C4-2B (cell line): Measurements from ENCODE around the gene MRTFB.
A peak's percentile ranks its signal among the peaks of the same experiment; 100 is the strongest.

Source experiments
- H3K27ac ChIP-seq: fragments of 450-650 bp; 2 replicates; pipeline ENCODE4 v1.5.1; 2017
- CTCF ChIP-seq: fragments of 450-650 bp; conservative IDR thresholded peaks from 2 replicates; pipeline ENCODE4 v1.5.1; 2017; ENCODE audit warnings: mild to moderate bottlenecking
- ZFX ChIP-seq: fragments of 450-650 bp; IDR thresholded peaks from 2 replicates; pipeline ENCODE4 v1.6.1; 2017

The MRTFB gene

DNA sequence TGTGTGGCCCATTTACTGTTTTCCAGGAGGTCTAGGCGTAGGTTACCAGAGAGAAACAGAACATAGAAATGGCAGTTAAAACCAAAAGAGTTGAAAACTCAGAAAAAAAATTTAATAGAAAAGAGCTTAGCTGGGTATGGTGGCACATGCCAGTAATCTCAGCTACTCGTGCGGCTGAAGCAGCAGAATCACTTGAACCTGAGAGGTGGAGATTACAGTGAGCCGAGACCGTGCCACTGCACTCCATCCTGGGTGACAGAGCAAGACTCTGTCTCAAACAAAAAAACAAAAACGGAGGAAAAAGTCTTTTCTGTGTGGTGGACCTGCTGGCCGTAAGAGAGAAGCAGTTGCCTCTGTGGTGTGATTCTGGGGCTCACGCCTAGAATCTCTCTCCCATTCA lies 35.8 kb downstream of the MRTFB start:
- TF ChIP-seq CTCF (no peak), ZFX (no peak)
- H3K27ac ChIP-seq: no peak overlapping the region

- no peak overlapping the region for H3K27ac ChIP-seq
- TF ChIP-seq ZFX (no peak), CTCF (no peak)
These were observed 38.1 kb downstream of the MRTFB start for GRCh38 chr16:14109077-14109775.

- TF ChIP-seq CTCF: no peak
- H3K27ac ChIP-seq: no peak overlapping the region
These were observed 38.9 kb downstream of the MRTFB start for GRCh38 chr16:14109782-14110727.

- no peak for TF ChIP-seq CTCF
- TF ChIP-seq ZFX: no peak
- no peak overlapping the region for H3K27ac ChIP-seq
These were observed 39.7 kb downstream of the MRTFB start for GRCh38 chr16:14110728-14111251.

GRCh38 chr16:14111713-14112538 lies 40.8 kb downstream of the MRTFB start:
- no peak for TF ChIP-seq ZFX
- no peak for TF ChIP-seq CTCF
- 0 out of 2 replicates have a peak overlapping the region, but pooled peaks have one; percentile 2 for H3K27ac ChIP-seq

DNA sequence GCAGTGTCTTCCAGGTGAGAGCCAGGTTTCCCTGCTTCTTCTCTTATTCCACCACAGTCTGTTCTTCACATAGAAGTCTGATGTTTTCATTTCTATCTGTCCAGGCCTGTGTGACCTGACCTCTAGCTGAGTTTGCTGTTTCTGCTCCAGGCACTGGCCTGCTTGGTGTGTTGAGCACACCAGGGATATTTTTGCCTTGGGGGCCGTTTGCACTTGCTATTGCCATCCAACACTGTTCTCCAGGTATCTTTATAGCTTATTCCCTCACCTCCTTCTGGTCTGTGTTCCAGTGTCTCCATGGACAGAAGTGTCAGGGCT lies 41.4 kb downstream of the MRTFB start:
- TF ChIP-seq ZFX: no peak
- TF ChIP-seq CTCF: no peak
- 0 out of 2 replicates have a peak overlapping the region, but pooled peaks have one; percentile 2 for H3K27ac ChIP-seq
